HG03378 (cell line): ENCODE measurements around the gene PCNX2.
"Not testable (repeated sequence)": the region's sequence is repeated elsewhere in the genome, so short reads cannot be mapped to it uniquely, and the experiment has no call there.

Source experiments
- ATAC-seq: cut with Tn5 transposase; IDR thresholded peaks from one replicate; pipeline ENCODE4 v1.9.1; 2021; ENCODE audit warnings: mild to moderate bottlenecking, moderate library complexity; ENCODE audit not compliant: unreplicated experiment

Gene PCNX2

GRCh38 chr1:233025567-233025966, 270.0 kb downstream of the PCNX2 start:
- ATAC-seq: no peak

GRCh38 chr1:233025157-233025556, 270.4 kb downstream of the PCNX2 start:
- ATAC-seq: no peak

- ATAC-seq: no peak
These were observed 271.3 kb downstream of the PCNX2 start for GRCh38 chr1:233024199-233024598.

- ATAC-seq: no peak
These were observed 273.3 kb downstream of the PCNX2 start for GRCh38 chr1:233022246-233022645.

- ATAC-seq: no peak
These were observed 275.1 kb downstream of the PCNX2 start for GRCh38 chr1:233020426-233020825.

GRCh38 chr1:233019778-233020325, 275.7 kb downstream of the PCNX2 start:
- ATAC-seq: no peak

- ATAC-seq: no peak
These were observed 276.4 kb downstream of the PCNX2 start for GRCh38 chr1:233019083-233019482.

- no peak for ATAC-seq
These were observed 278.7 kb downstream of the PCNX2 start for GRCh38 chr1:233016798-233017197.

- no peak for ATAC-seq
These were observed 279.6 kb downstream of the PCNX2 start for GRCh38 chr1:233015965-233016364.

GRCh38 chr1:233012021-233012420, 283.5 kb downstream of the PCNX2 start:
- ATAC-seq: no peak

- ATAC-seq: no peak
These were observed 285.4 kb downstream of the PCNX2 start for GRCh38 chr1:233010146-233010545.

GRCh38 chr1:233006541-233006973, 289.0 kb downstream of the PCNX2 start:
- ATAC-seq: no peak

- no peak for ATAC-seq
These were observed 289.4 kb downstream of the PCNX2 start for GRCh38 chr1:233006108-233006507.

GRCh38 chr1:233005703-233006102, 289.8 kb downstream of the PCNX2 start:
- ATAC-seq: no peak

GRCh38 chr1:233005156-233005555, 290.4 kb downstream of the PCNX2 start:
- ATAC-seq: no peak

GRCh38 chr1:233004451-233004850, 291.1 kb downstream of the PCNX2 start:
- no peak for ATAC-seq

- not testable (repeated sequence) for ATAC-seq
These were observed 291.9 kb downstream of the PCNX2 start for GRCh38 chr1:233003638-233004037.

GRCh38 chr1:232999956-233000625, 295.4 kb downstream of the PCNX2 start:
- no peak for ATAC-seq

- no peak for ATAC-seq
These were observed 296.9 kb downstream of the PCNX2 start for GRCh38 chr1:232998646-232999045.

- no peak for ATAC-seq
These were observed 297.4 kb downstream of the PCNX2 start for GRCh38 chr1:232998138-232998537.

- ATAC-seq: no peak
These were observed 299.4 kb downstream of the PCNX2 start for GRCh38 chr1:232996143-232996542.

- ATAC-seq: no peak
These were observed 300.3 kb downstream of the PCNX2 start for GRCh38 chr1:232995189-232995588.

GRCh38 chr1:232993555-232993954, 302.0 kb downstream of the PCNX2 start:
- no peak for ATAC-seq
